Keratinocyte (primary cell): ENCODE results near the gene ZNF521. TPM values are rescaled to one million over a fixed set of nuclear protein-coding genes. Genes with fewer than 3 reads are reported as not detected.

Experiments
- DNase-seq: peaks from one replicate; pipeline ENCODE4 v3.0.0-alpha.2; 2011; ENCODE audit warnings: low read depth, missing footprints, low spot score
- FAIRE-seq: peaks from 2 replicates; lab custom pipeline; 2011; peaks lifted over from hg19 to GRCh38; lab: Jason Lieb, UNC
- H2AFZ ChIP-seq: 2 replicates; pipeline ENCODE4 v1.6.0; 2012; ENCODE audit warnings: low read length, control low read depth, inconsistent platforms; ENCODE audit not compliant: control insufficient read depth
- H3K27ac ChIP-seq: 2 replicates; pipeline ENCODE4 v1.5.1; 2011; ENCODE audit warnings: low read length; ENCODE audit not compliant: control insufficient read depth, insufficient read depth
- H3K27me3 ChIP-seq: 3 replicates; pipeline ENCODE4 v1.6.0; 2011; ENCODE audit warnings: low read length; ENCODE audit not compliant: control insufficient read depth, insufficient read depth; ENCODE audit errors: extremely low read depth
- H3K36me3 ChIP-seq, 2 experiments: 2 replicates in 1 of 2; 3 replicates in 1 of 2; pipeline ENCODE4 v1.5.1; 2011; ENCODE audit warnings: low read length in 2 of 2, mild to moderate bottlenecking in 1 of 2; ENCODE audit not compliant: control insufficient read depth in 2 of 2, insufficient read depth in 2 of 2; ENCODE audit errors: extremely low read depth in 1 of 2
- H3K4me1 ChIP-seq: 3 replicates; pipeline ENCODE4 v1.5.1; 2011; ENCODE audit warnings: low read length; ENCODE audit not compliant: control insufficient read depth, insufficient read depth; ENCODE audit errors: extremely low read depth
- H3K4me2 ChIP-seq: 3 replicates; pipeline ENCODE4 v1.6.0; 2011; ENCODE audit warnings: low read depth, low read length; ENCODE audit not compliant: control insufficient read depth, insufficient read depth; ENCODE audit errors: extremely low read depth
- H3K4me3 ChIP-seq, 3 experiments: fragments of 200-600 bp in 1 of 3; sonication (generic) in 1 of 3; 2 replicates in 2 of 3; 3 replicates in 1 of 3; pipeline ENCODE4 v1.5.1; 2011 to 2016; ENCODE audit warnings: low read length in 3 of 3, mild to moderate bottlenecking in 3 of 3, control low read depth in 2 of 3, inconsistent platforms in 1 of 3, low read depth in 1 of 3, mixed read lengths in 1 of 3, mixed run types in 1 of 3, moderate library complexity in 1 of 3; ENCODE audit not compliant: control insufficient read depth in 2 of 3, insufficient read depth in 2 of 3; ENCODE audit errors: extremely low read depth in 1 of 3
- H3K79me2 ChIP-seq: 2 replicates; pipeline ENCODE4 v1.6.0; 2012; ENCODE audit warnings: low read length; ENCODE audit not compliant: control insufficient read depth, insufficient read depth
- H3K9ac ChIP-seq: 3 replicates; pipeline ENCODE4 v1.6.0; 2011; ENCODE audit warnings: low read length; ENCODE audit not compliant: control insufficient read depth, insufficient read depth; ENCODE audit errors: extremely low read depth
- H3K9me1 ChIP-seq: 3 replicates; pipeline ENCODE4 v1.6.0; 2011; ENCODE audit warnings: low read length; ENCODE audit not compliant: control insufficient read depth, insufficient read depth; ENCODE audit errors: extremely low read depth
- H3K9me3 ChIP-seq: 2 replicates; pipeline ENCODE4 v1.5.1; 2012; ENCODE audit warnings: low read depth, low read length; ENCODE audit not compliant: control insufficient read depth
- H4K20me1 ChIP-seq: 3 replicates; pipeline ENCODE4 v1.6.0; 2011; ENCODE audit warnings: low read length; ENCODE audit not compliant: control insufficient read depth, insufficient read depth; ENCODE audit errors: extremely low read depth
- CTCF ChIP-seq, 3 experiments: IDR thresholded peaks in 1 of 3; conservative IDR thresholded peaks in 1 of 3; optimal IDR thresholded peaks in 1 of 3; 2 replicates in 2 of 3; 3 replicates in 1 of 3; pipeline versions ENCODE3 to v1.5.1; 2011; ENCODE audit warnings: low read length in 3 of 3, mild to moderate bottlenecking in 3 of 3, moderate library complexity in 2 of 3, control low read depth in 1 of 3, inconsistent platforms in 1 of 3; ENCODE audit not compliant: insufficient read depth in 2 of 3; ENCODE audit errors: extremely low read depth in 1 of 3
- EZH2 ChIP-seq: IDR thresholded peaks from one replicate; pipeline ENCODE4 v1.6.1; 2012; ENCODE audit warnings: inconsistent platforms, mild to moderate bottlenecking, low read length, moderate library complexity
- dilution Hi-C: fragments of 300-500 bp; cut with MboI; formaldehyde crosslinking; loops from one replicate; pipeline ENCODE4 v1.7.0; 2020; ENCODE audit warnings: low sequenced_read_pairs; ENCODE audit not compliant: extremely low pct_ligation_motif_present
- polyA plus RNA-seq, 5 experiments: library from polyadenylated mRNA; depleted of rRNA in 3 of 5; stranded (reverse) in 3 of 5; stranded (forward) in 1 of 5; unstranded in 1 of 5; fragments of >200 nt; gene quantifications; 1 replicate in 1 of 5; 2 replicates in 3 of 5; 3 replicates in 1 of 5; pipeline versions ENCODE4 v1.2.1 to v1.2.3, GENCODE V29; 2011 to 2012; ENCODE audit warnings: missing spikeins in 2 of 5, low read depth in 1 of 5, low replicate concordance in 1 of 5

Gene ZNF521
- polyA plus RNA-seq, 1 donor (not counting 4 experiments of a cell fraction or from before 2014, with no cell fraction given): 0.07 TPM

- no peaks in the 10 kb centered on the region for H3K9me1 ChIP-seq
- dilution Hi-C loops: no loop called here
- no peaks in the 10 kb centered on the region for H3K4me1 ChIP-seq
- H3K79me2 ChIP-seq: no peaks in the 10 kb centered on the region
- TF ChIP-seq EZH2 (no peak), CTCF (optimal IDR thresholded peaks at IDR 0.05 in 1 of 3, IDR thresholded peaks at IDR 0.05 in 1 of 3, conservative IDR thresholded peaks at IDR 0.05 in 1 of 3; ENCODE audit: extremely low read depth in 1 of 3, insufficient read depth in 2 of 3, low read length in 3 of 3) (no peak)
- H3K27ac ChIP-seq: no peak overlapping the region
- H3K9me3 ChIP-seq: no peaks in the 10 kb centered on the region
- no peak for FAIRE-seq
- H3K9ac ChIP-seq: no peak overlapping the region
- H3K4me2 ChIP-seq: no peak overlapping the region
- H3K4me3 ChIP-seq: no peak overlapping the region
- no peaks in the 10 kb centered on the region for H3K36me3 ChIP-seq
- no peak for DNase-seq
- no peak overlapping the region for H2AFZ ChIP-seq
- no peaks in the 10 kb centered on the region for H3K27me3 ChIP-seq
- no peaks in the 10 kb centered on the region for H4K20me1 ChIP-seq
These were observed 103.2 kb downstream of the ZNF521 start for GRCh38 chr18:25248755-25249154.

- Histone ChIP-seq H3K27me3 (no peaks in the 10 kb centered on the region), H3K9me3 (no peaks in the 10 kb centered on the region), H3K27ac (no peak overlapping the region), H3K4me2 (no peak overlapping the region), H3K9me1 (no peaks in the 10 kb centered on the region), H3K4me3 (no peak overlapping the region), H3K9ac (no peak overlapping the region), H4K20me1 (no peaks in the 10 kb centered on the region), H2AFZ (no peak overlapping the region), H3K79me2 (no peaks in the 10 kb centered on the region), H3K36me3 (no peaks in the 10 kb centered on the region), H3K4me1 (no peaks in the 10 kb centered on the region)
- no peak for DNase-seq
- FAIRE-seq: no peak
- TF ChIP-seq CTCF (optimal IDR thresholded peaks at IDR 0.05 in 1 of 3, IDR thresholded peaks at IDR 0.05 in 1 of 3, conservative IDR thresholded peaks at IDR 0.05 in 1 of 3; ENCODE audit: extremely low read depth in 1 of 3, insufficient read depth in 2 of 3, low read length in 3 of 3) (no peak), EZH2 (no peak)
- dilution Hi-C loops: no loop called here
These were observed 104.2 kb downstream of the ZNF521 start for GRCh38 chr18:25247725-25248124.
